GM19324 (cell line): ENCODE data around the gene SPTB.

Source experiments
- ATAC-seq: cut with Tn5 transposase; IDR thresholded peaks from one replicate; pipeline ENCODE4 v1.9.1; 2021; ENCODE audit warnings: mild to moderate bottlenecking, moderate library complexity; ENCODE audit not compliant: unreplicated experiment, low FRiP score

The SPTB gene

GRCh38 chr14:64855721-64856528 lies 23.8 kb downstream of the SPTB start:
- ATAC-seq = no peak

GRCh38 chr14:64850369-64851137 lies 29.2 kb downstream of the SPTB start:
- ATAC-seq = no peak

- no peak for ATAC-seq
These were observed 29.8 kb downstream of the SPTB start for GRCh38 chr14:64849940-64850339.

GRCh38 chr14:64848239-64848638 lies 31.5 kb downstream of the SPTB start:
- ATAC-seq = no peak

- ATAC-seq = no peak
These were observed 33.4 kb downstream of the SPTB start for GRCh38 chr14:64846319-64846718.

- no peak for ATAC-seq
These were observed 33.8 kb downstream of the SPTB start for GRCh38 chr14:64845878-64846277.

- ATAC-seq = no peak
These were observed 34.7 kb downstream of the SPTB start for GRCh38 chr14:64844969-64845536.

GRCh38 chr14:64844272-64844671 lies 35.4 kb downstream of the SPTB start:
- no peak for ATAC-seq

GRCh38 chr14:64843548-64843947 lies 36.2 kb downstream of the SPTB start:
- ATAC-seq = no peak

GRCh38 chr14:64841772-64842750 lies 37.6 kb downstream of the SPTB start:
- ATAC-seq = no peak

GRCh38 chr14:64841121-64841651 lies 38.5 kb downstream of the SPTB start:
- ATAC-seq = no peak

- no peak for ATAC-seq
These were observed 41.1 kb downstream of the SPTB start for GRCh38 chr14:64838656-64839055.

GRCh38 chr14:64835431-64835830 lies 44.3 kb downstream of the SPTB start:
- no peak for ATAC-seq

GRCh38 chr14:64834965-64835364 lies 44.7 kb downstream of the SPTB start:
- no peak for ATAC-seq

GRCh38 chr14:64831419-64831818 lies 48.3 kb downstream of the SPTB start:
- ATAC-seq = no peak

GRCh38 chr14:64830961-64831360 lies 48.7 kb downstream of the SPTB start:
- ATAC-seq = no peak

- ATAC-seq = no peak
These were observed 51.6 kb downstream of the SPTB start for GRCh38 chr14:64828071-64828470.

- no peak for ATAC-seq
These were observed 52.9 kb downstream of the SPTB start for GRCh38 chr14:64826845-64827244.

GRCh38 chr14:64826333-64826732 lies 53.4 kb downstream of the SPTB start:
- ATAC-seq = no peak

- ATAC-seq = no peak
These were observed 54.2 kb downstream of the SPTB start for GRCh38 chr14:64825509-64825908.
